Suppressor macrophage treated with lipopolysaccharide for 4 hours (primary cell): Measurements from ENCODE around the gene CNOT4.

Experiments used
- DNase-seq: peaks from one replicate; pipeline ENCODE4 v3.0.0-alpha.2; 2020

The CNOT4 gene

DNA sequence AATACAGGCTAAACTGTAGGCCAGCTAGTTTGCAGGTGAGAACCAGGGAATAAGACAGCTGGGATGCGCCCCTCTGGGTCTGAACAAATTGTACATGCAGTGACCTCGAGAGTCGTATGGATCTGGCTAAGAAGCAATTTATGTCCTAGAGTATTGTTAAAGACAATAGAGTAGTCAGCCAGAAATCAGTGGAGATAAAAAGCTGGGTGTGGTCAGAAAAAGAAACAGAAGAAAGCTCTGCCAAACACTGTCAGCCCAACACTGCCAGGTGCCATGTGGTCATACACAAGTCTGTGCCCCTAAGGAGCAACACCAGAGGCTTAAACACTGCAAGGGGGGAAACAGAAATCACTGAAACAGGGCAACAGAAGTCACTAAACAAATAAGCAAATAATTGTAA lies 62.2 kb downstream of the CNOT4 start:
- no peak for DNase-seq

DNA sequence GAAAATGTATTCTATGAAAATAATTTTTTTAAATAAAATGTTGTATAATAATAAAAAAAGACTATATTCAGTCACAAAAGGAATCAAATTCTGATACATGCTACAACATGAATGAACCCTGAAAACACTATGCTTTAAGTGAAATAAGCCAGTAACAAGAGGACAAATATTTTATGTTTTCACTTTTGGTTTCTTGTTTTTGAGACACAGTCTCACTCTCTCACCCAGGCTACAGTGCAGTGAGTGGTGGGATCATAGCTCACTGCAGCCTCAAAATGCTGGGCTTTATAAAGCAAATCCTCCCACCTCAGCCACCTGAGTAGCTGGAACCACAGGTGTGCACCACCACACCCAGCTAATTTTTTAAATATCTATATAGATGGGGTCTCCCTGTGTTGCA lies 64.2 kb downstream of the CNOT4 start:
- DNase-seq, result peak; percentile 27

DNA sequence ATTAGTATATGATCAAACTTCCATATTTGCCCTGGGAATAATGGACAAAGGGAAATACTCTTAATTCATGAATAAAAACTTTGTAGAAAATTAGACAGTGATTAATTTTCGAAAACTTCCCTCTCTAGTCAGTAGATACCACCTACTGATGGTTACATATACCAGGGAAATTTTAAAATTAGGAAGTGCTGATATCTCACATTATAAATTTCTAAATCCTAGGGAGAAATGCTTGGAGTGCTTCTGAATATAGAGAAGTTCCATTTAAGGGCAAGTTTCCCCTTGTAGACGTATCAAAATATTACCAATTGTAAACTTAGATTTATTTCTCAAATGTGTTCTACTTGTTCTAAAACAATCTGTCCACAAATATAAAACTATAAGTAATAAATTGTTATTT lies 64.6 kb downstream of the CNOT4 start:
- DNase-seq, result peak; percentile 8

DNA sequence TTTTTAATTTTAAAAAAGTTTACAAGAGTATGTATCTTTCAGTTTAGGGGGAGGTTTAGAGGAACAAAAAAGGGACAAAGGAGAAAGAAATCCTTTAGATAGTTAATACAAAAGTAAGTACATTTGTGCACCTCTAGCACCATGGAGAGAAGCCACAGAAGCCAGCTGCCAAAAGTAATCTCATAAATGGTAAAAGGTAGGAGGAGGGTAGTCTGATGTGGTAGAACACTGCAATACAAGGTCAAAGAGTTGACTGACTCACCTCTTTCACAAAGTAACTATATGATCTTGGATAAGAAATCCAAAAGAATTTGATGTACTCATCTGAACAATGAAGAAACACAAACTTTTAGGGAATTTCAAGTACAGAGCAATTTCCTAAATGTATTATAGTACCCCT lies 68.1 kb downstream of the CNOT4 start:
- no peak for DNase-seq

DNA sequence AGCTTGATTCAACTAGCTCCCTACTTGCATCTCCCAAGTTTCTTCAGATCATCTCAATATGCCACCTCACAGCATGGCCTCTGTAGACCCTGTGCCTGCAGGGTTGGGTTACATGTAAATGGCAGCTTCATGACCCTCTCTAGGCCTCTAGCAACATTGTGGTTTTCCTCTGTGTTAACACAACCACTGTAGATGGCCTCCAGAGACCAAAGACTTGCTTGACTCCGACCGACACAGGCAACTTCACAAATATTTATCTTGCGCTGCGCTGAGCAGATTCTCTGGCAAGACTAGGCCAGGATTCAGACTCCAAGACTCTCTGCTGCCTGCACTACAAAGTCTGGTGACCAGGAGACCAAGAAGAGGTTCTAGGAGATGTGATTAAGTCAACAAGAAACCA lies 75.9 kb downstream of the CNOT4 start:
- DNase-seq, result no peak

DNA sequence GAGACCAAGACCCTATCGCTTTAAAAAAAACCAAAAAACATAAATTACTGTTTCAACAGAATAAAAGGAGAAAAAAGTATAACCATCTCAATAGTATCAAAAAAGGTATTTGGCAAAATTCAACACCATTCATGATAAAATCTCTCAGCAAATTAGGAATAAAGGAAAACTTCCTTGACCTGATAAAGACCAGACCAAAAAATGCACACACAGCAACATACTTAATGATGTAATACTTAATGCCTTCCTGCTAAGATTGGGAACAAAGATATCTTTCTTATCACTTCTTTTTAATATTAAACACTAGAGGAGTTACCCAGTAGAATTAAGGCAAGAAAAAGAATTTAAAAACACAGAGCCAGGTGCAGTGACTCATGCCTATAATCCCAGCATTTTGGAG lies 79.3 kb downstream of the CNOT4 start:
- no peak for DNase-seq

DNA sequence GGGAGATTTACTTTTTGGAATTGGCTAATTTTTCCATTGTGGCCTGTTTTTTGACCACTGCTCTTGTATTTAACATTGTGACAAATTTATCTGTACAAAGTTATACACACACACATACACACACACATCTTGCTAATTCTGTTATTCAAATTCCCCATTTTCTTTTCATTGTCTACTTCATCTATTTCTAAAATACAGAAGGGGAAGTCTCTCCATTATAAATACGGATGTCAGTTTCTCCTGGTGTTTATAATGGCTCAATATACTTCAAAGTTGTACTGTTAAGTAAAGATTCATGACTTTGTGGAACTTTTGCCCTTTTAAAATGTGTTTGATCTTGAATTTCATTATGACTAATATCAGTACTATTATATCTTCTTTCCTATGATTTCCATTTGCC lies 81.0 kb downstream of the CNOT4 start:
- DNase-seq, result peak; percentile 18

DNA sequence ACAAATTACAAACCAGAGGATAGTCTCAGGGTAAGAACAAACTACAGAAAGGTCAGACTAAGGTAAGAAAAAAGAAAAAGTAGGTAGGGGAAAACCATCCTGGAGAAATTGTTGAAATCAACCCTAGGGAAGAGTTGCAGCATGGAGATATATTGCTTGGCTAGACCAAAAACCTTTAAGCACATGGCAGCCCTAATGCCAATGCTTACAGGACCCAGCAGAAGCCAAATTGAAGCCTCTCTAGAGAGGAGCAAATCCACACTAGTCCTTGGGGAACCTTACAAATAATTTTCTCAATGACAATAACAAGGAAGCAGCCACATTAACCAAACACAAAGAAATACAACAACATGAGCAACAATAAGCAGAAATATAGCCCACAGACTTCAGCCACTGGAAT lies 81.9 kb downstream of the CNOT4 start:
- DNase-seq, result no peak

DNA sequence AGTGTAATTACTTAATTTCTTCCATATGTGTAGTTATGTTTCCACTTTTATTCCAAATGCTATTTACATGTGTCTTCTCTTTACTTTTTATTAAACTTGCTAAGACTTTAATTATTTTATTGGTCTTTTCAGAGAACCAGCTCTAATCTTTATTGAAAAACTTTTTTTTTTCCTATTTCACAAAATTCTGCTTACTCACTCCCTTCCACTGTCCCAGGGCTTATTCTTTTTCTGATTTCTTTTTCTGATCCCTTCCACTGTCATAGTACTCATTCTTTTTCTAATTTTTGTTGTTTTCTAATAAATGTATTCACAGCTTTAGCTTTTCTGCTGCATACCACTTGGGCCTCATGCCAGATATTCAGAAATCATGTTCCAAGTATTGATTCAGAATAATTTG lies 82.7 kb downstream of the CNOT4 start:
- no peak for DNase-seq

DNA sequence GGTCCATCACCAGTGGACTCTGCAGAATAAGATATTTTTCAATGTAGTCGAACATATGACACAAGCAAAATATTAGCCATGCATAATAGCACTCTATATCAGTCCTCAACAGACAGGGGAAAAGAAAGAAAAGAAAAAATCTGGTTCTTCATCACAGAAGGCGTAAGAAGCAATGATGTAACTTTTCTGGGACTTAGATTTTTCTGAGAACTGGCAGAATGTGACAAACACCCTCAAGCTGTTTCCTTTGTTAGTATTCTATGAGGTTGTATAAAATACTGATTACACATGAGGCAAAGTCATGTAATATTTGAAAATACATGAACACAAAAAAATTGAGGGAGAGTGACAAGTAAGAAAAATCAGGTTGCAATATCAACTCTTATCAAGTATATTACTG lies 84.9 kb downstream of the CNOT4 start:
- no peak for DNase-seq

DNA sequence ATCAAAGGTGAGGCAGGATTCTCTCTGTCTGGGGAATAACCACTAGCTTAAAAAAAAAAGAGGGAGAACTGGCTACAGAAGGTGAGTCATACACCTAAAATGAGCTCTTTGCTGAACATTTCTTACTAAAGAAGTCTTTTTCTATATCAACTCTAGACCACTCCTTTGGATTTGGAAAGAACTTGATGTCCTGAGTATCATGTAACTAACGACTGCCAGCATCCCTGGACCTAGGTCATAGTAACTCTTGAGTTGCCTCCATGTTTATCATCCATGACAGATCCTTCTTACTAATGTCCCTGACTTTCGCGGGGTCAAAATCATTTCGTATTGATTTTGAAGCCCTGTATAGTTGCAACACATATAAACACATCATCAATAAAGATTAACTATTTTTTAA lies 89.1 kb downstream of the CNOT4 start:
- DNase-seq, result no peak

DNA sequence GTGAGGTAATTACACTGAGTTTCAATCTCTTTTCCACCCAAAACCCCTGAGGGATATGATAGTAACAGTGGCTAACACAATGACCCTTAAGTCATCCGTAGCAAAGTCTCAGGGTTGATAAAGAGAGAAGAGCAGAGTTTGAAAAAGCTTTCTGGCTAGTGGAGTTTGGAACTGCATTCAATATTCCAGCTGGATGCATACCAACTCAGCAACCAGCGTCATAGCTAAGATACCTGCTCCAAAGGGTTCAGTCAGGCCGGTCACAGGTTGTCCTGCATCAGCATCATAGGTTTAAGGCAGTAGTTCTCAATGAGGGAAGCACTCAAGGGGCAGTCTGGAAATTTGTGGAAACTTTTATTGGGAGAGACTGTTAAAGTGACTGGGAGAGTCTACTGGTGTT lies 93.5 kb downstream of the CNOT4 start:
- DNase-seq, result no peak

DNA sequence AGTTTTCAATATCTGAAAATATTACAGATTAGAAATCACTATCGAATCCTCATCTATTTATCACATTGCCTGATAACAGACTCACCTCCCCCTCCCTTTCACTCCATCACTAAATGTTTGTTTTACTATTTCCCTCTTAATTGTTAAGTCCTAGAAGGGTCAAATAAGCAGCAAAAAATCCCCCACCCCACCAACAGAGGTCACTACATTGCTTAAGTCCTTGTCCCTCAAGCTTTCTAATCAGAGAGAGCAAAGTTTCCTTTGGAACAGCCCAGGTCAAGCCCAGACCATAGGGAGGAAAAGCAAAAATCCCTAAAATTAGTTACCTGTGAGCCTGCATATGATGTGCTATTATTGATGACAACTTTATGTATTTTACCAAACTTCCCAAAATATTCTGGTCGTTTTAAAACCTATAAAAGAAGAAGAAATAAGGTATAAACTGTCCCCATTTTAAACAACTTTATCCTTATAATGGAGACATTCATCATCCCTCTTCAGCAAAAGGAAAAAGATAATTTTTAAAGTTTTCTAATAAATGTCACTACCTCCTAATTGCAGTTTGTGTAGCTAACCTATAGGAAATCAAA lies 95.0 kb downstream of the CNOT4 start:
- DNase-seq, result peak; percentile 65

DNA sequence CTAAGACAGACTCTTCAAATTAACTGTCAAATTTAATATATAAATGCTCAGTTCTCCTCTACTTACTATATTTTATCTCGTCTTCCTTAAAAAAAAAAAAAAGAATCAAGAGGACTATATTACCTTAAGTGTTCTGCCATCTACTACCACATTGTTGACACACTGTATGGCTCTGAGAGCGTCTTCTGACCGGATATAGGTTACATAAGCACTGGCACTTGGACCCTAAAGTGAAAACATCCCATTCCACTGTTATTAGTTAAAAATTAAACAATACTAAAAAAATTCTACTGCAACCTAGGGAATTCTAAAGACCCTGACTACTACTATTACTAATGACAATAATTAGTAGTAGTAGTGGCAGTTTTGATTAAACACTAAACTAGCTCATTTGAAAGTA lies 95.7 kb downstream of the CNOT4 start:
- DNase-seq, result no peak

DNA sequence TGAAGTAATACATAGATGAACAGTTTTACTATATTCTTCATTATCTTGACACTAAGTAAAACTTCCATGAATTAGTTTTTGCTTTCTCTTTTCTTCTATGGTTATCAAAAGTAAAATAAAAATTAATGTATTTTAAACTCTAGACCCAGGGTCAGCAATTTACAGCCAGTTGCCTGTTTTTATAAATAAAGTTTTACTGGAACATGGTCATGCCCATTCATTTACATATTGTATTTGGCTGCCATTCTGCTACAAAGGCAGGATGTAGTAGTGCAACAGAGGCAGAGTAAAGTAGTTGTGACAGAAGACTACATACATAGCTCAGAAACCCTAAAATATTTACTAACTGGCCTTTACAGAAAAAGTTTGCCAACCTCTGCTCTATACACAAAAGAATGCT lies 98.8 kb downstream of the CNOT4 start:
- DNase-seq, result no peak

DNA sequence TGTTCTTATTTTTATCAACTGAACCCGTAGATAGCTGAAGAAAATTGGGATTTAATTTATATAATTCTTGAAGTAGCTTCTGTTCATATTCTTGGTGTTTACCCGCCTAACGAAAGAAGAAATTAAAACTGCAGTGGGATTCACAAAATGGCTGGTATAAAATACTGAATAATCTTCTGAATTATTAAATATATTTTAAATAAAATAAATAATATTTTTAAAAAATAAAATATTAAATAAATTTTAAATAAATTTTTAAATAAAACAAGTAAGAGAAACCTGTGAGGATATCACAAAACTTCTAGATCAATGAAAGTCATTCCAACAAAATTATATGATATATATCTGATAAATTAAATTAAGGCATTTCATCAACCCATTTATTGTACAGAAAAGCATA lies 99.4 kb downstream of the CNOT4 start:
- no peak for DNase-seq

DNA sequence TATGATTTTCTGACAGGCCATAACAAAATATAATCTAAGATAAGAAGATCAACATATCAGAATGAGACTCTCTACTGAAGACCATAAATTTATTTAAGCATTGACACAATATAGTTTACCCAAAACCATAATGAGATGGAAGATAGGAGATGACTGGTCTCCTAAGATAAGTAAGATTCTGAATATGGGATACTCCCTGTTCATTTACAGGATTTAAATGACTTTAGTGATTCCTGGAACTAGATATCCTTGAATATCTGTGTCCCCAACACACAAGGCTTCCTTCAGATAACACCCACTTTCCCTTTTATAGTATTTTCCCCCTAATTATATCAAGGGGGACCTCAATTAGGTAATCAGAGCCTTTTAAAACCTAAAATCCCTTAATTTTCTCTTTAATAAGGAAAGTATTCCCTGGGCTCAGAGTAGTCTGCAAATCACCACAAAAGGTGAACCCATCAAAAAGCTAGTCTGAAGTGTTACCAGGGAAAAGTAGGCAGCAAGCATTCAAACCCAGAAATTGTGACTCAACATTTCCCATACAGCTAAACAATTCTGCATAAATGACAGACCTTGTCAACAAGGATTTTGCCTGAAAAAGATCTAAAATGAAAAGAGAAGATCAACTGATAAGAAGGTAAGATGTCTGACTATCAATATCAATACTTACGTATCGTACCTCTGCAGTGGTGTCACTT lies 99.9 kb downstream of the CNOT4 start:
- DNase-seq, result no peak

DNA sequence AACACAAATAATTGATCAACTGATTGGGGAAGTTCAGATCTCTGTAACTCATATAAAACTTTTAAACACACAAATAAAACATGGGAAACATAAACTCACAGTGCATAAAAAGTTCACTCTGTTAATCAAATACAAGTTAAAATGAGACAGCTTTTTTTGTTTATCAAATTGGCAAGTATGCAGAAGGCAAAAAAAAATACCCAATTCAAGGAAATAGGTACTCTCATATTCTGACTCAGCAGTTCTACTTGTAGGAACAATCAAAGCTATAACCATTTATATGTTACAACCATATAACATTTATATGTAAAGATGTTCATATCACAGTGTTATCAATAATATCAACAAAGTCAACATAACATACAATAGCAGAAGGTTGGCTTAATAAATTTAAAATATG lies 102.0 kb downstream of the CNOT4 start:
- no peak for DNase-seq

DNA sequence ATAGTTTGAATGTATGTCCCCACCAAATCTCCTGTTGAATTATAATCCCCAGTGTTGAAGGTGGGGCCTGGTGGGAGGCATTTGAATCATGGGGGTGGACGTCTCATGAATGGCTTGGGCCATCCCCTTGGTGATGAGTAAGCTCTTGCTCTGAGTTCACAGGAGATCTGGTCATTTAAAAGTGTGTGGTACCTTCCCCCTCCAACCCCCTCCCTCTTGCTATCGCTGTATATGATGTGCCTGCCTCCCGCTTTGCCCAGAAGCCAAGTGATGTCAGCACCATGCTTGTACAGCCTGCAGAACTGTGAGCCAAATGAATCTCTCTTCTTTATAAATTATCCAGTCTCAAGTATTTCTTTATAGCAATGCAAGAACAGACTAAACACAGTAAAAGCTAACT lies 103.0 kb downstream of the CNOT4 start:
- no peak for DNase-seq

DNA sequence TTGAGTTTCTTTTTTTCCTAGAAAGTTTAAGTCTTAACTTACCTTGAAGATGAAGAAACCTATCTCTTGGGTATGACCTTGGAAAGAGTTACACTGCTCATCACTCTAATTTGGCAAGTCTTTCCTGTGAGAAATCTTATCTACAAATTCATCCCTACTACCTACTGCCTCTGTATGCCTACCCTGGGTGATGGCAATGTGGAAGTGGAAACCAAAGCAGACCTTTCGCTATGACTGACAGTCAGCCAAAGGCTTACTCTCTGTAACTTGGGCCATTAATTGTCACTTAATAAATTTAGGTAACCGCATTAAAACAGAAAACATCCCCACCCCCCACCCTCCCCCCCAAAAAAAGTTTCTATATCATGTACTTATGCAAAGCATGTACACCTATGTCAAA lies 103.9 kb downstream of the CNOT4 start:
- DNase-seq, result no peak

DNA sequence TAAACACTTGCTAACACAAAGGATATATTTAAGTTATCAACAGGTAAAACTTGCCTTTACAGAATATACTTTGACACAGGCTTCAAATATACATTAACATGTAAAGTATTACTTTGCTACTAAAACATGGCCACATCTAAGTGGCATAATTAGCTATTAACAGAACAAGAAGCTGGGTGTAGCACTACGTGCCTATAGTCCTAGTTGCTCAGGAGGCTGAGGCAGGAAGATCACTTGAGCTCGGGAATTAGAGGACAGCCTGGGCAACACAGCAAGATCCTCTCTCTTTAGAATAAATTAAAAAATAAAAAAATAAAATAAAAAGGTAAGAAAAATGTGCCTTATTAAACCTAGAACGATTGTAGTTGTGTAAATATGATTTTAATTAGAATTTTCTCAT lies 106.6 kb downstream of the CNOT4 start:
- DNase-seq, result no peak

DNA sequence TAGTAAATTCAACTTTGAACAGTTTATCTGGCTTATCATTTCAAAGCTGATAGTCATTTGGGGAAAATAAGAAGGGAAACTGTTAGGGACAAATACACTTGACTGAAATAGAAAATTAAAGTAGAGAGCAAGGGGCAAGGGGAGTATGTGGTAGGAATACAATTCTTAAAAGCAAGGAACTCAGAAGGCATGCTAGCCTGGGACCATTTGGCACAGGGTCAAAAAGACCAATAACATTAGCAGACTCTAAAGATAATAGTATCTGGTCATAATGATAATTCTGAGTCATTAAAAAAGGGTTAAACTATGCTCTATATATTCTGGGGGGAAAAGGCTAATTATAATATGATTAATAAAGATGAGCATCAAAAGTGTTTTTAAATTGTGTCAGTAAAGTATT lies 112.2 kb downstream of the CNOT4 start:
- DNase-seq, result no peak

DNA sequence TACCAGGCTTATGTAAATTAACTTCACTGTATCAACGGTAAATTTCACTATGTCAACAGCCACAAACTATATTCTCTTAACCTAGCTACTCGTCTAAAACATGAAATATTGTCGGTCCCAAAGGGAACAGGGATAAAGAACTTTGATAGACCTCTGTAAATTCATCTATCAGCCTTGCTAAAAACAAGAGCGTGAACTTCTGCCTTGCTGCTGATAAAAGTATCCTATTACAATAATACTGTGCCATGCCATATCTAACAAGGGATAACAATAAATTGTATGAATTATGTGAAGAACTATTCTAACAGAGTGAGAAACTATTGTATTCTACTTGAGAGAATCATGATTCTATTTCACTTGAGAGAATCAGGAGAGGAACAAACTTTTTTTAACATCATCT lies 117.2 kb downstream of the CNOT4 start:
- no peak for DNase-seq

DNA sequence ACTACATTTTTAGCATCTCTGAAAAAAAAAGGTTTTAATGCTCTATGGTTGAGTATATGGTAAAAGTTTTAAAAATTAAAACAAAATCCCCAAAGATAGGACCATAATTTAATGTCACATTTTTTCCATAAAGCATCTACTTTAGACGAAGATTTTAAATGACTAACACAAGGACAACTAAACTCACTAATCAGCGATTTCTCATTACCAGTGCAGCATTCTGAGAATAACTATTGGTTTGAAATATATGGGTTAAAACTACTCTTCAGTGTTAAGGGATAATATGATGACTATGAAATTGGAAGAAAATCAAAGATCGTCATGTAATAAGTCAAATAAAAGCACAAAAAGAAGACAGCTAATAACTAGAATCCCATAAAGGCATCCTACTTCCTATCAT lies 118.4 kb downstream of the CNOT4 start:
- DNase-seq, result no peak

DNA sequence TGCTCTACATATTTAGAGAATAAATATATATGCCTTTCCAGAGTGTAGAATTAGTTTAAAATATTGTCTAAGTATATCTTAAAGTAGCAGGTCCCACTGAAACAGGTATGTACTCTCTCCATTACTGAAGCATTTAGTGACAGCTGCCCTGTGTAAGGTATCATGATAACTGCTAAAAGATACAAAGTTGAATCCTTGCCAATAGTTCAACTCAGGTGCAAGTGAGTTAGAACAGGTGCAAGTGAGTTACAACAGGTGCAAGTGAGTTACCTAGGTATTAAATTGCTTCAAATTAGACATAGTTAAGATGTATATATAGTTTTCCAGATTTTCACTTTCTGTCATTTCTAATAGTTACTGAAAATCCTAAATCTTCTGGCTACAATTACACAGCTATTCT lies 119.1 kb downstream of the CNOT4 start:
- no peak for DNase-seq
